ENCODE results near the gene GLTP. TPM values are rescaled to one million over a fixed set of nuclear protein-coding genes. Genes with fewer than 3 reads are reported as not detected.
"Not testable (repeated sequence)": the region's sequence is repeated elsewhere in the genome, so short reads cannot be mapped to it uniquely, and the experiment has no call there.

Gene GLTP
- total RNA-seq, 4 donors from 2014 or later: 8.7 to 53.9 (median 24.6) TPM

DNA sequence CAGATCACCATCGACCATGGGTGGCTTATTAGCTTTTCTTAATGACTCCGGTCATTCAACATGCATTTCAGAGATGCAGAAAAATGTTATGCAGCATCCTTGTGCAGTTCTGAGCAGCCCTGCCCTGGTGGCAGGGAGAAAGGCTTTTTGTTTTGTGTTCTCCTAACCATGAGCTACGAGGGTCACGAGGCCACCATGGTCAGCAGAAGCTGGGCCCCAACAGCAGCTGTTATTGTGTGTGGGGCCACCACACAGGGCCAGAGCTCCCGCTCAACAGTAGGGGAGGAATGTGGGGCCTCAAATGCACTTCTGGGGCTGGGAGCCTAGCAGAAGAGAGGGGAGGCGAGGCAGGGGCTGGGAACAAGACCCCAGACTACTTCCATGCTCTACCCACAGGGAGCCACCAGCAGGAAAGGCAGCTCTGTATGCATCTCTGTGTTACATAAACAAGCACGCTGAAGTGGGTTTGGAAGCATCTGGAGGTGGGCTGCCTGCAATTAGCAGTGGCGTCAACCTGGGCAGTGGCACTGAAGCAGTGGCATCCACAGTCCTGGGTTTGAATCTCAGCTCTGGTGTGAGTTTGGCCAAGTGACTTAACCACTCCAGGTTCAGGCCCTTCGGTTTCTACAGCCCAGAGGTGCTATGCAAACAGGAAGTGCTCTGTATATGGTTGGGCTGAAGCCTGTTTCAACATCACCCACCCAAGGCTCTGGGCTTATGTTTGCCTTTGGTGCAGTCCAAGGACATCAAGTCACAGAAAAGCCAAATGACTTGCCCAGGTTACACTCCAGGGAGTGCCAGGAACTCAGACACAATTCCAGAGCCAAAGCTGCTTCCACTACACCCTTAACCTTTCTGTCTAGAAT is 16.3 kb downstream of the GLTP start:
- no peak for DNase-seq
- TF ChIP-seq, protein P1, sequence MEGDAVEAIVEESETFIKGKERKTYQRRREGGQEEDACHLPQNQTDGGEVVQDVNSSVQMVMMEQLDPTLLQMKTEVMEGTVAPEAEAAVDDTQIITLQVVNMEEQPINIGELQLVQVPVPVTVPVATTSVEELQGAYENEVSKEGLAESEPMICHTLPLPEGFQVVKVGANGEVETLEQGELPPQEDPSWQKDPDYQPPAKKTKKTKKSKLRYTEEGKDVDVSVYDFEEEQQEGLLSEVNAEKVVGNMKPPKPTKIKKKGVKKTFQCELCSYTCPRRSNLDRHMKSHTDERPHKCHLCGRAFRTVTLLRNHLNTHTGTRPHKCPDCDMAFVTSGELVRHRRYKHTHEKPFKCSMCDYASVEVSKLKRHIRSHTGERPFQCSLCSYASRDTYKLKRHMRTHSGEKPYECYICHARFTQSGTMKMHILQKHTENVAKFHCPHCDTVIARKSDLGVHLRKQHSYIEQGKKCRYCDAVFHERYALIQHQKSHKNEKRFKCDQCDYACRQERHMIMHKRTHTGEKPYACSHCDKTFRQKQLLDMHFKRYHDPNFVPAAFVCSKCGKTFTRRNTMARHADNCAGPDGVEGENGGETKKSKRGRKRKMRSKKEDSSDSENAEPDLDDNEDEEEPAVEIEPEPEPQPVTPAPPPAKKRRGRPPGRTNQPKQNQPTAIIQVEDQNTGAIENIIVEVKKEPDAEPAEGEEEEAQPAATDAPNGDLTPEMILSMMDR (IDR thresholded peaks at IDR 0.05): no peak
- no peak for TF ChIP-seq POLR2A (IDR thresholded peaks at IDR 0.05)
- Histone ChIP-seq H3K4me3 (no peak overlapping the region), H3K27me3 (no peaks in the 10 kb centered on the region), H3K9me3 (no peaks in the 10 kb centered on the region), H3K27ac (no peak overlapping the region), H3K4me1 (no peaks in the 10 kb centered on the region), H3K36me3 (no peaks in the 10 kb centered on the region)
- intact Hi-C loops (cut with DNase I; ENCODE audit: low total_unique reads): no loop called here

DNA sequence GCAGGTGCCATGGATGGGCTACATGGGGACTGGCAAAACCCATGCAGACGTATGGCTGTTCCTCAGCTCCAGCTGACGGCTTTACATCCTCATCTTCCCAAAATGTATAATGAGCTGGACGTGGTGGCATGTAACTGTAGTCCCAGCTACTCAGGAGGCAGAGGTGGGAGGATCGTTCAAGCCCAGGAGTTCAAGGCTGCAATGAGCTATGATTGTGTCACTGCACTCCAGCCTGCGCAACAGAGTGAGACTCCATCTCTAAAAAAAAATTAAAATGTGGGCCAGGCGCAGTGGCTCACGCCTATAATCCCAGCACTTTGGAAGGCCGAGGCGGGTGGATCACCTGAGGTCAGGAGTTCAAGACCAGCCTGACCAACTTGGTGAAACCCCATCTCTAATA is 17.9 kb downstream of the GLTP start:
- intact Hi-C loops (cut with DNase I; ENCODE audit: low total_unique reads); H3K4me3 ChIP-seq; H3K36me3 ChIP-seq; H3K4me1 ChIP-seq; H3K27me3 ChIP-seq; DNase-seq; H3K27ac ChIP-seq; H3K9me3 ChIP-seq: not testable (repeated sequence)

DNA sequence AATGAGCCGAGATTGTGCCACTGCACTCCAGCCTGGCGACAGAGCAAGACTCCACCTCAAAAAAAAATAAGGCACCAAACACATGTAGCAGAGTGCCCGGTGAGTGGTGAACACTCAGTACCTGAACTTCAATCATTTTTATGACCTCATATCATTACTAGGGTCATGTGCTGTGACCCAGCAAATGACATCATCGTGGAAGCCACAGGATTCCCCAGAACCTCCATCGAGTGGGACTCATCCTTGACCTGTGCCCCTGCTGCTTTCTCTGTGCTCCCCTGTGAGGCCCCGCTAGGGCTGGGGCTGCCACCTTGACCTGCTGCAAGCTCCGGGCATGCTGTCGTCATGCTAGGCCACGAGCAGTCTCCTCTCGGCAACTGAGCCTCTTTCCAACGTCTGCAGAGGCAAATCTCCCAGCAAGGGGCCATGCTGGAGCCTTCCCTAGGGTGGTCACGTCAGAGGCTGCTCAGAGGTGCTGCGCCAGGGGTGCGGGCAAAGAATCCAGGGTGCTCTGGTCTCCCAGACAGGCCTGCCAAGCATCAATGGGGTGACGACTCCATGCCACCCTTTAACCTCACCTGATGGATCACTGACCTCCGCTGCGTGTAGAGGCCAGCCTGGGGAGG is 18.5 kb downstream of the GLTP start:
- Histone ChIP-seq H3K27ac (no peak overlapping the region), H3K4me1 (no peaks in the 10 kb centered on the region)
- intact Hi-C loops (cut with DNase I; ENCODE audit: low total_unique reads): no loop called here

DNA sequence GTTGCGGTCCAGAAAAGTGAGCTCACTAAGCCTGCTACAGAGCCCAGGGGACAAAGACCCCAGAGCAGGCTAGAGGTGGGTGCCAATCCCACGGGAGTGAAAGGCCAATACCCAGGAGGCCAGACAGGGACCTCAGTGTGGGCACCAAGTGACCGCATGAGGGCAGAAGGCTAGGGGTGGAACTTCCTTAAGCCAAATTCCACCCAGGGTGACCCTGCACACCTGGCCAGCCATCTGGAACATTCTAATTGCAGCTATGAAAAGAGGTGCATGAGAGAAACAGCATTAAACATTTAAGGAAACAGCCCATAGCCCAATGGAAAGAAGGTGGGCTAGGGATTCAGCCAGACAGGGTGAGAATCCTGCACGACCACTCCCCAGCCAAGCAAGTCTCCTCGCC is 19.4 kb downstream of the GLTP start:
- no peaks in the 10 kb centered on the region for H3K36me3 ChIP-seq
- DNase-seq: no peak
- no peaks in the 10 kb centered on the region for H3K27me3 ChIP-seq
- H3K9me3 ChIP-seq: no peaks in the 10 kb centered on the region
- no peak overlapping the region for H3K27ac ChIP-seq
- H3K4me1 ChIP-seq: no peaks in the 10 kb centered on the region
- H3K4me3 ChIP-seq: no peak overlapping the region
- TF ChIP-seq, protein P1 (IDR thresholded peaks at IDR 0.05): no peak
- TF ChIP-seq POLR2A (IDR thresholded peaks at IDR 0.05): no peak
- intact Hi-C loops (cut with DNase I; ENCODE audit: low total_unique reads): no loop called here

More for the DNA sequence above, 18.5 kb downstream of the GLTP start:
- Histone ChIP-seq H3K9me3 (no peaks in the 10 kb centered on the region), H3K36me3 (no peaks in the 10 kb centered on the region), H3K4me3 (no peak overlapping the region), H3K27me3 (no peaks in the 10 kb centered on the region)
- DNase-seq: no peak
- no peak for TF ChIP-seq POLR2A (IDR thresholded peaks at IDR 0.05)
- TF ChIP-seq, protein P1 (IDR thresholded peaks at IDR 0.05): no peak

DNA sequence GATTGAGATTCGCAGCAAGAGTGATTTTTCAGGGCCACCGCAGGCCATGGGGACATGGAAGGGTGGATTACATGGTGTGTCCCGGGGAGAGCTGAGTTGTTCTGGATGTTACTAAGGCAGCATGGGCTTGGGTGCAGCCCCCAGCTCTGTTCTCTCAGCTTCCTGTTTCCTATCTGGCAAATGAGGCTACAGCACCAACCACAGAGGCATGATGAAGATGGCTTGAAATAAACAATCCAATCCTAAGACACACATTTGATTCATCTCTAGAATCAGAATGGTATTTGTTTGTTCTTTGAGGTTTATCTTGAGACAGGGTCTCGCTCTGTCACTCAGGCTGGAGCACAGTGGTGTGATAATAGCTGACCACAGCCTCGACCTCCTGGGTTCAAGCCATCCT is 21.6 kb downstream of the GLTP start:
- H3K27ac ChIP-seq: no peak overlapping the region
- no peaks in the 10 kb centered on the region for H3K4me1 ChIP-seq
- no peak overlapping the region for H3K4me3 ChIP-seq
- TF ChIP-seq, protein P1 (IDR thresholded peaks at IDR 0.05): no peak
- no peak for TF ChIP-seq POLR2A (IDR thresholded peaks at IDR 0.05)
- intact Hi-C loops (cut with DNase I; ENCODE audit: low total_unique reads): no loop called here
- DNase-seq: no peak
- no peaks in the 10 kb centered on the region for H3K27me3 ChIP-seq
- no peaks in the 10 kb centered on the region for H3K36me3 ChIP-seq
- H3K9me3 ChIP-seq: no peaks in the 10 kb centered on the region
